Measurements from ENCODE around the gene HCN4.

The HCN4 gene

GRCh38 chr15:73382115-73382514 is 13.4 kb upstream of the HCN4 start:
- in situ Hi-C loops (cut with MboI; ENCODE audit: low sequenced_read_pairs), result no loop called here

DNA sequence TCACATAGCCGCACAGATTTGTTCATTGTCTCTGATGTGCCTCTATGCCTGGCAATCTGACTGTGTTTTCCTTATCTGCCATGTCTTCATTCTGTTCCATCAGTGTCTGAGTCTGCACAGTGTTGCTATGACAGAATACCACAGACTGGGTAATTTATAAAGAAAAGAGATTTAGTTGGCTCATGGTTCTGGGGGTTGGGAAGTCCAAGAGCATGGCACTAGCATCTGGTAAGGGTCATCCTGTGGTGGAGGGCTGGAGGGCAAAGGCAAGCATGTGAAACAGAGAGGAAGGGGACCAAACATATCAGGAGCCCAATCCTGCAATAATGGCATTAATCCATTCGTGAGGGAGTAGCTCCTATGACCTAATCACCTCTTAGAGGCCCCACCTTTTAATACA is 11.9 kb upstream of the HCN4 start:
- in situ Hi-C loops (cut with MboI; ENCODE audit: low sequenced_read_pairs), result no loop called here

DNA sequence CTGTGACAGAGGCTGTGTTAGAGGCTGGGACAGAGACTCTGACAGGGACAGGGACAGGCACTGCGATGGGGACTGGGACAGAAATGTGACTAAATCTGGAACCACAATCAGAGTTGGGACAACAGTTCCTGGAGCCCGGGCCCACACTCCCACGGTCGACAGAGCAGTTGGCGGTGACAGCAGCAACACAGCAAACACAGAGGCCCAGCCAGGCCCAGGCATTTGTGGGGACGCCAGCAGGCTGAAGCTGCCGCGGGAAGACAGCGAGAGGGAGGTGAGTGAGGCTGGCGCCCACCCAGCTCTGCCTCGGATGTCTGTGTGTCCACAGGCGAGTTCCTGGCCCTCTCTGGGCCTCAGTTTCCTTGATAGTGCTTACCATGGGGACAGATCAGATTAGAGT is 9.3 kb upstream of the HCN4 start:
- in situ Hi-C loops (cut with MboI; ENCODE audit: low sequenced_read_pairs), result no loop called here

GRCh38 chr15:73375755-73376305 is 7.1 kb upstream of the HCN4 start:
- in situ Hi-C loops (cut with MboI; ENCODE audit: low sequenced_read_pairs), result no loop called here

- in situ Hi-C loops (cut with MboI; ENCODE audit: low sequenced_read_pairs), result no loop called here
These were observed 6.3 kb upstream of the HCN4 start for GRCh38 chr15:73375012-73375411.

- in situ Hi-C loops (cut with MboI; ENCODE audit: low sequenced_read_pairs), result no loop called here
These were observed 5.8 kb upstream of the HCN4 start for GRCh38 chr15:73374604-73375003.

DNA sequence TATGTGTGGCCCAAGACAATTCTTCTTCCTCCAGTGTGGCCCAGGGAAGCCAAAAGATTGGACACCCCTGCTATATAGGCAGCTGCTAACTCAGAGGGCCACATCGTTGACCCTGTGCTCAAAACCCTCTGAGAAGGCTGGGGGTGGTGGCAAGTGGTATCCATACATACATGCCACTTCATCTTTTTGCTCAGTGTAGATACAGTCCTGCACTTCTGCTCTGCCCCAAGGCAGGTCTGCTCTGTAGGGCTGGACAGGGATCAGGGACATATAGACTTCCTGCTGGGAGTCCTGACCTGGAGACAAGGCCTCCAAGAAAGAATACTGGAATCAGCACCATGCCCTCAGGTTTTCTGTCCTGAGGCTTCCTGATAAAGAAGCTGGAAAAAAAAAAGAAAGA is 4.5 kb upstream of the HCN4 start:
- in situ Hi-C loops (cut with MboI; ENCODE audit: low sequenced_read_pairs), result no loop called here

GRCh38 chr15:73371812-73372211 is 3.1 kb upstream of the HCN4 start:
- in situ Hi-C loops (cut with MboI; ENCODE audit: low sequenced_read_pairs), result no loop called here

GRCh38 chr15:73370151-73370550 is 1.4 kb upstream of the HCN4 start:
- in situ Hi-C loops (cut with MboI; ENCODE audit: low sequenced_read_pairs), result no loop called here

GRCh38 chr15:73369154-73369694 is 466 bp upstream of the HCN4 start:
- in situ Hi-C loops (cut with MboI; ENCODE audit: low sequenced_read_pairs), result no loop called here

- in situ Hi-C loops (cut with MboI; ENCODE audit: low sequenced_read_pairs), result no loop called here
These were observed 996 bp downstream of the HCN4 start for GRCh38 chr15:73367624-73368300.

GRCh38 chr15:73366766-73367623 is 1.8 kb downstream of the HCN4 start:
- in situ Hi-C loops (cut with MboI; ENCODE audit: low sequenced_read_pairs), result no loop called here

DNA sequence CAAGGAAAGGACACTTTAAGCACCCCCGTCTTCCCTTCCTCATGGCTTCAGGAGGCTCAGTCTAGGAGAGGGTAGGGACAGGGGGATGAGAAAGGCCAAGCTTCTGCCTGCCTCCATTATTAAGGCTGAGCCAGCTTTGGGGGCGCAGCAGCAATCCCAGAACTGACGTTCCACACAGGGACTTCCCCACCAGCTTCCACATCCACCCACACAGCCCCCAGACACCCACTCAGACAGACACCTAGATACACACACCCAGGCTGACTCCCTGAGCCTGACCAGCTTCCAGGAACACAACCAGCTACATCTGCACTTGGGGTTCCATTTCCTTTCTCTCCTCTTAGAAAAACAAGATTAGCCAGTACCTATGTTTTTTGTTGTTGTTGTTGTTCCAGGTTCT is 4.7 kb downstream of the HCN4 start:
- in situ Hi-C loops (cut with MboI; ENCODE audit: low sequenced_read_pairs), result no loop called here

- in situ Hi-C loops (cut with MboI; ENCODE audit: low sequenced_read_pairs), result no loop called here
These were observed 5.9 kb downstream of the HCN4 start for GRCh38 chr15:73362900-73363299.

- in situ Hi-C loops (cut with MboI; ENCODE audit: low sequenced_read_pairs), result no loop called here
These were observed 7.4 kb downstream of the HCN4 start for GRCh38 chr15:73361337-73361736.

GRCh38 chr15:73359651-73360050 is 9.1 kb downstream of the HCN4 start:
- in situ Hi-C loops (cut with MboI; ENCODE audit: low sequenced_read_pairs), result no loop called here

DNA sequence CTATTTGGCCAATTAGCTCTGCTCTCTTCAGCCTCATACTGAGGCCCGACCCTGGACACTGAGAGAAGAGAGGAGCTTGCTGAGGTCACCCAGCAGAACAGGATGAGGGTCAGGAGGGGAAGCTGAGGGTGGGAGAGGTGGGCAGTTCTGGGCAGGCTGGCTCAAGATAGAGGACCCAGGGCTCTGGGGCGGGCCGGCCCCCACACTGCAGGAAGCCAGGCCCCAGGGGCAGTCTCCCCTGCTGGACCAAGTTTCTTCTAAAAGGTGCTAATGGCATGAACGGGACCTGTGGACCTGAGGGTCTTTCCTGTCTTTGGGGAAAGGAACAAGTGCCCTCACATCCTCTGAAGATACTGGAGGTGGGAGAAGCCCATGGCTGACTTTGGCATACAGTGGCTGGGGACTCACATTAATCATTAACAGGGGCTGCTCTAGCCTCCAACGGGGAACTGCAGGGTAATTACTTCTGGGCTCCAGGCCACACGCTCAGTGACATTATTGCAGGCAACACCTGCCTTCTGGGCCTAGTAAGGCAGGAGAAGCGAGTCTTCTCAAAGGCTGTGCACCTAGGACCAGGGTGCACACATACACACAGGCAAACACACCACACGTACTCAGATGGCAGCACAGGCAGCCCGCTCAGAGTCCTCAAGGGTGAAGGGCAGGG is 10.6 kb downstream of the HCN4 start:
- in situ Hi-C loops (cut with MboI; ENCODE audit: low sequenced_read_pairs), result no loop called here

- in situ Hi-C loops (cut with MboI; ENCODE audit: low sequenced_read_pairs), result no loop called here
These were observed 13.0 kb downstream of the HCN4 start for GRCh38 chr15:73355612-73356265.

DNA sequence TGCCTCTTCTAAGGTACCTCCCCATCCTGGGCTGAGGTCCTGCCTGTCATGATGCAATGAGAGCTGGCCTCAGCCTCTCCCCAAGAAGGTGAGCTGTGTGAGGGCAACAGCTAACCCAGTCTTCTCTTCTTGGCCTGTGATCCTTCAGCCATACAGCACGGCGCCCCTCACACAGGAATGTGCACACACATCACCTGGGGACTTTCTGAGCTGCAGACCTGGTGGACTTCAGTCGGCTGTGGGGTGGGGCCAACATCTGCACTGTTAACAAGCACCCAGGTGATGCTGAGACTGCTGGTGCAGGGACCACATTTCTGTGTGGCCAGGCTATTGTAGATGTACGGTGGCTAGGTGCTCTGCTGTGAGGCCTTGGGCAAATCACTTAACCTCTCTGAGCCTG is 14.5 kb downstream of the HCN4 start:
- in situ Hi-C loops (cut with MboI; ENCODE audit: low sequenced_read_pairs), result no loop called here

GRCh38 chr15:73353734-73354133 is 15.0 kb downstream of the HCN4 start:
- in situ Hi-C loops (cut with MboI; ENCODE audit: low sequenced_read_pairs), result no loop called here

DNA sequence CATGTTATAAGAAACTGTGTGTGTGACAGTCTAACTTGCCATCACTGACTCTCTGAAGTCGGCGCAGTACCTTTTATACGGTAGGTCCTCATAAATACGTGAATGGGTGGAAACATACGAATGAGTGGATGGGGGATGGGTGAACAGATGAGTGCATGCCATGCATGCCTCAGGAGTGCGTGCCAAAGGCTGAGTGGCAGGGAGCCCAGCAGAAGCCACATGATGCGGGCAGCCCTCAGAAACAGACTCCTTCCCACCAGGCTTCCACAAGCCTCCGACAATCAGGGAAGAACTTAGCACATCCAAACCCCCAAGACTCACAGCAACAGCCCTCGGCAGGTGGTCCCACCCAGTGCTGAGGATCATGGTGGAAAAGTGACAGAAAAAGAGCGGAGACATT is 16.7 kb downstream of the HCN4 start:
- in situ Hi-C loops (cut with MboI; ENCODE audit: low sequenced_read_pairs), result no loop called here
